Activated naive CD4-positive, alpha-beta T cell treated with anti-CD3 and anti-CD28 coated beads, Interleukin-2, amount 50 U/mL, for 24 hours (primary cell): ENCODE measurements around the gene LRRC2.
"Not testable (repeated sequence)": the region's sequence is repeated elsewhere in the genome, so short reads cannot be mapped to it uniquely, and the experiment has no call there.

Source experiments
- H3K27ac Mint-ChIP-seq: one replicate; pipeline ENCODE4 v1.8.0; 2021; ENCODE audit warnings: mild to moderate bottlenecking, mixed read lengths
- H3K27me3 Mint-ChIP-seq: one replicate; pipeline ENCODE4 v1.8.0; 2021; ENCODE audit warnings: mixed read lengths
- H3K36me3 Mint-ChIP-seq: one replicate; pipeline ENCODE4 v1.8.0; 2021; ENCODE audit warnings: mixed read lengths
- H3K4me1 Mint-ChIP-seq: one replicate; pipeline ENCODE4 v1.8.0; 2021; ENCODE audit warnings: mixed read lengths
- H3K4me3 Mint-ChIP-seq: one replicate; pipeline ENCODE4 v1.8.0; 2021; ENCODE audit warnings: mild to moderate bottlenecking, mixed read lengths
- H3K9me3 Mint-ChIP-seq: one replicate; pipeline ENCODE4 v1.8.0; 2021; ENCODE audit warnings: mixed read lengths

Gene LRRC2

DNA sequence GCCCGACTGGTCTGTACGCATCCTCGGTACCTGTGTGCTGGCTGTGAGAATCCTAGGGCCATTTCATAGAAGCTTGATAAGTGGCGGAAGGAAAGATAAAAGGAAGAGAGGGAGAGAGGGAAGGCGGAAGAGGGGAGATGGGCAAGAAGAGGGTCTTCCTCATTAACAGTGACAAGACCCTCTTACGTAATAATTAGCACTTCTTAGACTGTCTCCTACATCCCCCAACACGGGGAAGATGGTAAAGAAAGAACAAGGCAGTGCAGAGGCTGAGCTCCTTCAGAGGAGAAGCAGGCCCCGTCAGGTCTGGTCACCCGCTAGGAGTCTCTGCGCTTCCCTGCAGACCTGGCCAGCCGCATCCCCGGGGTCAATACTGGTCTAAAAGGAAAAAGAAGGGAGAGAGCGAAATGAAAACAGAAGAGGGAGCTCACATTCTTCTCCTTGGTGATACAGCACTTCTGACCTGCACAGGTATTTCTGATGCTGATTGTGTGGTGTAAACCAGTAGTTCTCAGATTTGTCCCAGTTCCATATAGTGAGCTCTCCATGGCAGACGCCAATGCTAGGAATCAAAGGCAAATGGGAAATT lies 27.3 kb upstream of the LRRC2 start:
- H3K27ac Mint-ChIP-seq: no peak overlapping the region
- no peaks in the 10 kb centered on the region for H3K4me1 Mint-ChIP-seq
- H3K27me3 Mint-ChIP-seq: no peaks in the 10 kb centered on the region
- H3K36me3 Mint-ChIP-seq: no peaks in the 10 kb centered on the region
- no peaks in the 10 kb centered on the region for H3K9me3 Mint-ChIP-seq
- H3K4me3 Mint-ChIP-seq: no peak overlapping the region

DNA sequence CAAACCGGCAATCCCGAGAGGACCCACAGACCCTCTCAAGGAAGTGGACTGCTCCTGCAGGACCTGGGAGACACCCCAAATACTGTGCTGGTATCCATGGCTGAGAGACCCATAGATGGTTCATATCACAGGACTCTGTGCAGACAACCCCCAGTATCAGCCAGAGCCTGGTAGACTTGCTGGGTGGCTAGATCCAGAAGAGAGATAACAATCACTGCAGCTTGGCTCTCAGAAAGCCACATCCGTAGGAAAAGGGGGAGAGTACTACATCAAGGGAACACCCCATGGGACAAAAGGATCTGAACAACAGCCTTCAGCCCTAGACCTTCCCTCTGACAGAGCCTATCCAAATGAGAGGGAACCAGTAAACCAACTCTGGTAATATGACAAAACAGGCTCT lies 21.2 kb upstream of the LRRC2 start:
- not testable (repeated sequence) for H3K36me3 Mint-ChIP-seq, H3K27me3 Mint-ChIP-seq

DNA sequence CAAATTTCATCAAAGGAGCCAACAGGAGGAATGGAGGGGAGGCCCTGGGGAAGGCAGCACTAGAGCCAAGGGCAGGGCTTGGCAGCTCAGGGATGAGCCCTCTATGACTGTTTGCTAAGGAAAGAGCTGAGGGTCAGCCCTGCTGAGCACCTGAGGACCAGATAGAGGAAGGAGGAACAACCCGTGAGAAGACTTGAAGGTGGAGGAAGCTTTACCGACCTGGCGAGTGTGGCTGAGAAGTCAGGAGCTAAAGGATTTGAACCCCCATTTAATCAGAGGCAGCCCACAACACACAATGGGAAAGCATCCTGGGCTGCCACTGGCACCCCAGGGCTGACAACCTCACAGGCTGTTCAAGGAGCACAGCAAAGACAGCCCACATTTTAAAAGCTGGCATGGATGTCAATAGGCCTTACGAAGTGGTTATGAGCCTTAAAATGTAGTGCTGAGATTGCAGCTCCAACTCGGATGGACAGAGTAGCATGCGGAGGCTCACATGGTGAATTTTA lies 20.7 kb upstream of the LRRC2 start:
- no peak overlapping the region for H3K4me3 Mint-ChIP-seq
- H3K27ac Mint-ChIP-seq: no peak overlapping the region
- peaks cover 13% of the 10 kb centered on the region for H3K4me1 Mint-ChIP-seq
- no peaks in the 10 kb centered on the region for H3K9me3 Mint-ChIP-seq
- H3K27me3 Mint-ChIP-seq: no peaks in the 10 kb centered on the region
- H3K36me3 Mint-ChIP-seq: no peaks in the 10 kb centered on the region

More for the DNA sequence above, 21.2 kb upstream of the LRRC2 start:
- H3K27ac Mint-ChIP-seq, H3K4me3 Mint-ChIP-seq, H3K9me3 Mint-ChIP-seq: not testable (repeated sequence)
- peaks cover 13% of the 10 kb centered on the region for H3K4me1 Mint-ChIP-seq

DNA sequence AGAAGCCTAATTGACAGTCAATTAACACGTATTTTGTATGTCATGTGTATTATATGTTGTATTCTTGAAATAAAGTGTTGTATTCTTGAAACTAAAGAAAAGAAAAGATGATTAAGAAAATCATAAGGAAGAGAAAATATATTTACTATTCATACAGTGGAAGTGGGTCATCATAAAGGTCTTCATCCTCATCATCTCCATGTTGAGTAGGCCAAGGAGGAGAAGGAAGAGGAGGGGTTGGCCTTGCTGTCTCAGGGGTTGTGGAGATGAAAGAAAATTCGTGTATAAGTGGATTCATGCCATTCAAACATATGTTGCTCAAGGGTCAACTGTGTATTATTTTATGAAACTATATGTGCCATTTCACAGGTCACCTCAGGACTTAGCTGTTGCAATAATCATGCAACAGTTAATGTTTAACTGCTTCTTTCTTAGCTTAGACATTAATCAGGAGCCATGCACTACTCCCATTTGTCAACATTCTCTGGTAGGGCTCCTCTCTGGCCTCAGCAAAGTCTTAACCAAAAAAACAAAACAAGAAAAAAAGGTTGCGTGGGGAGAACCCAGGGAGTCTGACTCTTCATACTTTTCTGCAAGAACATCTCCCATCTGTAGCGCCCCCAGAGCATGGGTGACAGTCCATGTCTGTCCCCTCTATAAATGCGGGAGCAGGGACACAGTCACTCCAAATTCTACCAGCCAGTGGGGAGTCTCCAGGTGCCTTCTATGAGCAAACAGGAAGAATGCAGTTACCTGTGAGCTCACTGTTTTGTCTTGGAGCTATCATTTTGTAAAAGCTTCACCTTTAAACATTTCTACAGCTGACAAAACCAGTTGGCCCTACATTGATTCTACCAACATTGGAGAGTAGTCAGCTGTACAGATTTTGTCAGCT lies 19.9 kb upstream of the LRRC2 start:
- Mint-ChIP-seq H3K4me3 (no peak overlapping the region), H3K27me3 (no peaks in the 10 kb centered on the region), H3K27ac (no peak overlapping the region), H3K36me3 (no peaks in the 10 kb centered on the region), H3K4me1 (peaks cover 13% of the 10 kb centered on the region), H3K9me3 (no peaks in the 10 kb centered on the region)

DNA sequence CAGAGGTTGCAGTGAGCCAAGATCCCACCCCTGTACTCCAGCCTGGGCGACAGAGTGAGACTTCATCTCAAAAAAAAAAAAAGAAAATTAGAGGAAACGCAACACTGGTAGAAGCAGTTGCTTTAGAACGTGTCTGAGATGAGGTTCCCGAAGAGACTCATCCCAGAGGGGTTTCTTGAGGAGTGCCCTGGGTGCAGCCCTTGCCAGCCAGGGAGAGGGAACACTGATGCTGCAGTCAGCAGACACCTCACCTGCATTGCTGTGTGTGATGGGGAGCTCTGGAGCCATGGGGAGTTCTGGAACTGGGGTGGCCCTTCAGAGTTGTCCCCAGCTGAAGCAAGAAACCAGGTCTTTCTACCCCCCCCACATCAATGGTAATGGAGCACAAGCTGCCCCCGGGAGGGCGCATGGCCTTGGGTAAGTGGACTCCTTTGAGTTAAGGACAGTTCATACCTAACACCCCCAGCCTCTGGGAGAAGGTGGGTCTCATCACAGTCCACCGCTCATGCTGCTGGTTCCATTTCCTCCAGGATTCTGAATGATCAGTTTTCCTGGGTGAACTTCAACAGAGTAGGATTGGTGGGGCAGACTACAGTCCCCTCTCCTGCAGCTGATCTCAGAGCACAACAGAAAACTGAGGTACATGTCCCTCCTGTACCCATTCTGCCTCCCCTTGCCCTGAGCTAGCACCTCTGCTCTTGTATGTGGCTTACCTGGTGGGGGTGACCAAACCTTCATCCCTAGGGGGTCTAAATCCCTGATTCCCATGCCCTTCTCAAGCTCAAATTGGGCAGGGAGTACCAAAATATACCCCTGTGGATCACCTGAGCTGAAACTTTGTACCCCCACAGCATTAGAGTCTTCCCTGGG lies 18.7 kb upstream of the LRRC2 start:
- Mint-ChIP-seq H3K4me3 (no peak overlapping the region), H3K4me1 (peaks cover 13% of the 10 kb centered on the region), H3K9me3 (no peaks in the 10 kb centered on the region), H3K36me3 (no peaks in the 10 kb centered on the region), H3K27ac (no peak overlapping the region), H3K27me3 (no peaks in the 10 kb centered on the region)

DNA sequence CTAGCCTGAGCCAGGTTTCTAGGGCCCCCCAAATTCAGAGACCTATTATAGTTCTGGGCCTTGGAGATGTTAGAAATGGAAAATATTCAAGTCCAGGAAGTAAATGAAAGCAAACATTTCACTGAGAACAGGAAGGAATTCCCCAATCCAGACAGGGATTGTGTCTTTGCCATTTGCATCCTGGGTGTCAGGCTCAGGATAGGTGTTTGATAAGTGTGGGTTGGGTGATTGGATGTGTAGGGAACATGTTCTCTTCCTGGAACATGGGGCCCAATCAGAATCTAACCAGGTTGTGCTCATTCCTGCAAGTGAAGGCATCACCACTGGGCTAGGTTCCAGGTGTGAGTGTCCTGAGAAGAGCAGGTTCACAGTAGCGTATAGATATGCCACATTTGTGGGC lies 14.6 kb upstream of the LRRC2 start:
- Mint-ChIP-seq H3K4me1 (peaks cover 11% of the 10 kb centered on the region), H3K9me3 (no peaks in the 10 kb centered on the region), H3K4me3 (no peak overlapping the region), H3K36me3 (no peaks in the 10 kb centered on the region), H3K27ac (no peak overlapping the region), H3K27me3 (no peaks in the 10 kb centered on the region)

DNA sequence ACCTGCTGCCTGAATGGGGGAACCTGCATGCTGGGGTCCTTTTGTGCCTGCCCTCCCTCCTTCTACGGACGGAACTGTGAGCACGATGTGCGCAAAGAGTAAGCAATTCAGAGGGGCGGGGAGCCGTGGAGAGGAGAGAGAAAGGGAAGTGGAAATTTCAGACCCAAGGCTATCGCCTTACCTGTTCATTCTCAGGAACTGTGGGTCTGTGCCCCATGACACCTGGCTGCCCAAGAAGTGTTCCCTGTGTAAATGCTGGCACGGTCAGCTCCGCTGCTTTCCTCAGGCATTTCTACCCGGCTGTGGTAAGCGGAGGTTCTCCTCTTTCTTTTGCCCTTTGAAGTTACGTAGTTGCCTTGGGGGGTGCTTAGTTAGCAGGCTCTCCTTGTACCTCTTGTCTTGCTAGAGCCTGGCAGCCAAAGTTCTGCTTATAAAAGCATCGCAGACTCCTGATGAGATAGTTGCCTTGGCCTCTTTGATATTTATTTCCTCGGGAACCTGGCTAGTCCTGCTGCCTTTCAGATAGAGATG lies 13.7 kb upstream of the LRRC2 start:
- Mint-ChIP-seq H3K27me3 (no peaks in the 10 kb centered on the region), H3K9me3 (no peaks in the 10 kb centered on the region), H3K27ac (no peak overlapping the region)

DNA sequence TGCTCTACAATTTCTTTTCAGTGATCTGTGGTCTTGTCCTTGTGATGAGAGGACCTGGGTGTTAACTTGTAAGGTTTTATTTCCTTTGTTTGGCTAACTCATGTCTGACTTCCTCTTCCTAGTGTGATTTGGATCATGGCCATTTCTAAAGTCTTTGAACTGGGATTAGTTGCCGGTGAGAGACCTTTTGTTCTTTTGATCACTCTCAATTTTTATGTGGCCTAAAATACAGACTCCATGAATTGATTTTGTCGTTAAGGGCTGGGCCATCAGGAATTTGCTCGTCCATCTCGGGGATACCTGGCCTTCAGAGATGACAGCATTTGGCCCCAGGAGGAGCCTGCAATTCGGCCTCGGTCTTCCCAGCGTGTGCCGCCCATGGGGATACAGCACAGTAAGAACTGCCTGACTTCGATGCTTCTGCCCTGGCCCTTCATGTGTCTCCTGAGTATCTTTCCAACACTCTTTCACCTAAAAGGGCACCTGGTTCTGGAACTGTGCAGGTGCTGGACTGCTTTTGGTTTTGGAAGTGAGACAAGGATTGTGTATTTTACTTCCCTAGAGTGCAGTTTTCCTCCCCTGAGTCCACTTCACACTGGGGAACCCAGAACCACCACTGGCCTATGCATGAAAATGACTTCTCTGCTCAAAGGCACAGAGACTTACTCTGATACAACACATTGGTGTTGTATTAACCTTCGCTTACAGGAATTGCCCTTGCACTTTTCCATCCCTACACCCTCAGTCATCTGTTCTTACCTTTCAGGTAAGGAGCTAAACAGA lies 13.1 kb upstream of the LRRC2 start:
- Mint-ChIP-seq H3K9me3 (no peaks in the 10 kb centered on the region), H3K27me3 (no peaks in the 10 kb centered on the region), H3K36me3 (no peaks in the 10 kb centered on the region), H3K4me3 (peak overlapping the region; percentile 30), H3K4me1 (peaks cover 11% of the 10 kb centered on the region), H3K27ac (no peak overlapping the region)

More for the DNA sequence above, 13.7 kb upstream of the LRRC2 start:
- no peaks in the 10 kb centered on the region for H3K36me3 Mint-ChIP-seq
- peaks cover 11% of the 10 kb centered on the region for H3K4me1 Mint-ChIP-seq
- peak overlapping the region; percentile 30 for H3K4me3 Mint-ChIP-seq

DNA sequence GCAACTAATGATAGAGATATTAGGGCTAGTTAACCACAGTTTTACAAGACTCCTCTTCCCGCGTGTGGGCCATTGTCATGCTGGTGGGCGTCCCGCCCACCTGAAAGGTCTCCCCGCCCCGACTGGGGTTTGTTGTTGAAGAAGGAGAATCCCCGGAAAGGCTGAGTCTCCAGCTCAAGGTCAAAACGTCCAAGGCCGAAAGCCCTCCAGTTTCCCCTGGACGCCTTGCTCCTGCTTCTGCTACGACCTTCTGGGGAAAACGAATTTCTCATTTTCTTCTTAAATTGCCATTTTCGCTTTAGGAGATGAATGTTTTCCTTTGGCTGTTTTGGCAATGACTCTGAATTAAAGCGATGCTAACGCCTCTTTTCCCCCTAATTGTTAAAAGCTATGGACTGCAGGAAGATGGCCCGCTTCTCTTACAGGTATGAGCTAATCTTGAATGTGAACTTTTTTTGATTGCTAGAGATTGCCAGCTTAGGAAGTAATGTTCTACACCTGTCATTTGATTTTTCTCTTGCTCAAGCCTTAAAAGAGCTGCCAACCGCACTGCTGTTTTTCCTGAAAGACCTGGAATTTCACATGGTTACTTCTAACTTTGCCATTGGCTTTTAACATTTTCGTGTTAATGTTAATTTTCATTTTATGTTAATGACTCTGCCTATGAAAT lies 11.6 kb upstream of the LRRC2 start:
- not testable (repeated sequence) for H3K9me3 Mint-ChIP-seq, H3K27ac Mint-ChIP-seq

DNA sequence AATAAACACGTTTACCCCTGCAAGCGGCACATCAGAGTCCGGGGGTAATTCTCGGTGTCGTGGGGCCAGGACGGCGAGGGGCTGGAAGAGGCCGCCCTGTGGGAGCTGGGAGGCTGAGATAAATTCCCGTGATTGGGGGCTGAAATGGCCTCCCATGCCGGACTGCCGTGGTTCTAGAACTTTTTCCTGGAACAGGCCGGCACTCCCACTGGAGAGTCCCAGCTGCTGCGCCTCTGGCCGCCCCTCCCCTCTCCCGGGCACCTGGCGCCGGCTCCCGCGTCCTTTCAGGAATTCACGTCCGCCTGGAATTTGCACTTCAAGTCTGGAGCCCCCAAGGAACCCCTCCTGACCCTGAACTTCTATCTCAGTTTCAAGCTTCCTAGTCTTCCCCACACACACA lies 10.8 kb upstream of the LRRC2 start:
- no peaks in the 10 kb centered on the region for H3K36me3 Mint-ChIP-seq
- H3K27me3 Mint-ChIP-seq: no peaks in the 10 kb centered on the region
- H3K27ac Mint-ChIP-seq: no peak overlapping the region
- H3K4me1 Mint-ChIP-seq: peaks cover 11% of the 10 kb centered on the region
- H3K9me3 Mint-ChIP-seq: no peaks in the 10 kb centered on the region
- no peak overlapping the region for H3K4me3 Mint-ChIP-seq

More for the DNA sequence above, 11.6 kb upstream of the LRRC2 start:
- H3K4me3 Mint-ChIP-seq, H3K36me3 Mint-ChIP-seq, H3K27me3 Mint-ChIP-seq: not testable (repeated sequence)
- H3K4me1 Mint-ChIP-seq: peaks cover 11% of the 10 kb centered on the region

DNA sequence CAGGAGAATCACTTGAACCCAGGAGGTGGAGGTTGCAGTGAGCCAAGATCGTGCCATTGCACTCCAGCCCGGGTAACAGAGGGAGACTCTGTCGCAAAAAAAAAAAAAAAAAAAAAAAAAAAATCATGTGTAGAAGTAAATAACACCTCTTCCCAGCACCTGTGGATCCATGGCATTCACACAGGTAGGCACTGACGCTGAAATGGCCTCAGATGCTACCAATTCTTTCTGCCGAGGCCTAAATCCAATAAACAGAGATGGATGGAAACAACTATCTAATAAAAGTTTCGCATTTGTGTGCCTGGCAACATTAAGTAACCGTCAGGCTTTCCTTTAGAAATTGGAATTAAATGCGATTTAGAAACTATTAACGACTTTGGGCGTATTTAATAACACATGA lies 10.3 kb upstream of the LRRC2 start:
- H3K27me3 Mint-ChIP-seq: no peaks in the 10 kb centered on the region
- H3K9me3 Mint-ChIP-seq: no peaks in the 10 kb centered on the region
- H3K36me3 Mint-ChIP-seq: no peaks in the 10 kb centered on the region
- H3K4me3 Mint-ChIP-seq: no peak overlapping the region
- no peak overlapping the region for H3K27ac Mint-ChIP-seq
- H3K4me1 Mint-ChIP-seq: peaks cover 11% of the 10 kb centered on the region

DNA sequence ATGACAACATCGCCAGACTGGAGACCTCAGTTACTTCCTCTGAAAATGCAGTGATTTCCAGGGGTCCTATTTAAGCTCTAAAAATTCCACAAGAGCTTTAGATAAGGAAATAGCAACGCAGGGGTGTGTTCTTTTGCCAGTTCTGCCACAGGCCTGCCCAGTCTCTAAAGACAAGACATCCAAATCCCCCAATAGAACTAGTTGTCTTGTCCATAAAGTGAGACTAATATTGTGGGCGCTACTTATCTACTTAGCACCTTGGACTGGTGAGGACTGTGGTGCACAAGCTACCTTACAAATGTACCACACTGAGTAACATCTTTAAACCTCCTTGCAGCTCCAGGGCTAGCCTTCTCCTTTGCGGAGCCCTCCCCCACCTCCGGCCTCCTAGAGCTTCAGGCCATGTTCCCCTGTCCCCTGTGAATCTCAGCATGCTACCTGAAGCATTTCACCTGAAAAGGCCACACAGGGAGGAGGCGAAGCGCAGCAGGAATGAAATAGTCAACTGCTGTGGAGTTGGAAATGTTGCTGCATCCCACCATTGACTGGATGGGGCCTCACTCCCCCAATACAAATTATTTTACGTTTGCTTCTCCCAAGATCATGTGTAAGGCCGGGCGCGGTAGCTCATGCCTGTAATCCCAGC lies 9.6 kb upstream of the LRRC2 start:
- no peak overlapping the region for H3K4me3 Mint-ChIP-seq
- H3K36me3 Mint-ChIP-seq: no peaks in the 10 kb centered on the region
- H3K9me3 Mint-ChIP-seq: no peaks in the 10 kb centered on the region
- peaks cover 11% of the 10 kb centered on the region for H3K4me1 Mint-ChIP-seq
- H3K27ac Mint-ChIP-seq: no peak overlapping the region
- no peaks in the 10 kb centered on the region for H3K27me3 Mint-ChIP-seq

DNA sequence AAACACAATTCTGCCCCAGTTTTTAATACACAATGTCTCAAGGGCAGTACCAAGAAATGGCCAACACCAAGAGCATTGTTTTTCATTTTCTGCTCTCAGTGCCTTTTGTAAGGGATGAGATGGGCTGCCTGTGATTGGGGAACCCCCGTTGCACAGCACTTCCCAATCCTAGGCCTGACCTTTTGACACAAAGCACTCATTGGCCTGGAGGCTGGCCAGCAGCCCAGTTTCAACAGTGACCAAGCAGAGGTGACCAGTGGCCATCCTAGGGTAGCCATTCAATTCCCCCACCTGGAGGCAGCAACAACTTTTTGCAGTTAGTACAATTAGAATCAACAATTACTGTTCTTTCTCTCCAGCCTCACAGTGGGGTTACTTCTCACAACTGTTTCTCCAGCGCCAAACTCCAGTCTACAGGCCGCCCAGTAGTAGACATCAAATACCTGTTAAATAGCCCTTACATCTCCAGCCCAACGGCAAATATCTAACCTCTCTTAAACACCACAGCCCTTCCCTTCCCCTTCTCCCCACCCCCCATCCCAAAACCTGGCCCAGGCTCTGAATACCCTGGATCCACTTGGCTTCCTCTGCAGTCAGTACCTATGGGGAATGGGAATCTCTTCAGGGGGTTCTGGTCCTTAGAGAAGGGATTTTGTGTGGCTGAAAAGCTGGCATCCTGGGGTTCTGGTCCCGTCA lies 8.9 kb upstream of the LRRC2 start:
- Mint-ChIP-seq H3K27me3 (no peaks in the 10 kb centered on the region), H3K27ac (no peak overlapping the region), H3K36me3 (no peaks in the 10 kb centered on the region), H3K4me3 (no peak overlapping the region), H3K4me1 (peaks cover 11% of the 10 kb centered on the region), H3K9me3 (no peaks in the 10 kb centered on the region)
